Measurements from ENCODE around the gene NUP210L.
"Not testable (repeated sequence)": the region's sequence is repeated elsewhere in the genome, so short reads cannot be mapped to it uniquely, and the experiment has no call there.

The NUP210L gene

DNA sequence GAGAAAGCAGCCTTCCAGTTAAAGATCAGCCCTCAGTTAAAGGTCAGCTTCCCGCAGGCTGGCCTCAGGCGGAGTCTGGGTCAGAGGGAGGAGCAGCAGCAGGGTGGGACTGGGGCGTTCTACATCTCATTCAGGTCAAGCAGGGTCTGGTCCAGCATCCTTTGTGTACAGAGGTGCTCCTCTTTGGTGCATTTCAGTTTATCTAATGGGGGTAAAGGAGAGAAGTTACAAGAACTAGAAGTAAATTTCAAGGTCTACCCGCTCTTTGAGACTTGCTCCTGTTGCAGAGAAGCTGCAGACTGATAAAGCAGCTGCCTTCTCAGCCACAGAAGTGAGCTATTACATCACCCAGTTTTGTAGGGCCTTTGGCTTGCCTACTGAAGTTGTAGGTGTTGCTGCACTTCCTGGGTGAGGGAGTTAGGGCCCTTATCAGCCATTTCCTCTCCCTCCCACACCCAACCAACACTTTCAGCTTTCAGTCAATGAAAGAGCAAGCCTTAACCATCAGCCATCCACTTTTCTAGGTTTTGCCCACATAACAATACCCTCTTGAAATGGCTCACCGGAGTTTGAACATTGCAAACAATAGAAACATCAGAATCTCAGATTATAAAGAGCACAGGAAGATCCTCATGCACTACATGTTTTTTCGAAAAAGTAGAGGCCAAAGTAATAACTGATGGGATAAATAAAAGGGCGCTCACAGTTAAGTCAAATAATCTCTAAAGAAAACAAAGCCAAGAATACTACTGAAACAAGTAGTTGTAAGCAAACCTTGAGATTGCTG is 2.8 kb upstream of the NUP210L start:
- DNase-seq (ENCODE audit: low spot score) = peak; percentile 81
- in situ Hi-C loops (cut with MboI; ENCODE audit: low pct_unique_long_range_greater_than_20kb, low sequenced_read_pairs, unreplicated experiment) = no loop called here
- TF ChIP-seq, protein P1, sequence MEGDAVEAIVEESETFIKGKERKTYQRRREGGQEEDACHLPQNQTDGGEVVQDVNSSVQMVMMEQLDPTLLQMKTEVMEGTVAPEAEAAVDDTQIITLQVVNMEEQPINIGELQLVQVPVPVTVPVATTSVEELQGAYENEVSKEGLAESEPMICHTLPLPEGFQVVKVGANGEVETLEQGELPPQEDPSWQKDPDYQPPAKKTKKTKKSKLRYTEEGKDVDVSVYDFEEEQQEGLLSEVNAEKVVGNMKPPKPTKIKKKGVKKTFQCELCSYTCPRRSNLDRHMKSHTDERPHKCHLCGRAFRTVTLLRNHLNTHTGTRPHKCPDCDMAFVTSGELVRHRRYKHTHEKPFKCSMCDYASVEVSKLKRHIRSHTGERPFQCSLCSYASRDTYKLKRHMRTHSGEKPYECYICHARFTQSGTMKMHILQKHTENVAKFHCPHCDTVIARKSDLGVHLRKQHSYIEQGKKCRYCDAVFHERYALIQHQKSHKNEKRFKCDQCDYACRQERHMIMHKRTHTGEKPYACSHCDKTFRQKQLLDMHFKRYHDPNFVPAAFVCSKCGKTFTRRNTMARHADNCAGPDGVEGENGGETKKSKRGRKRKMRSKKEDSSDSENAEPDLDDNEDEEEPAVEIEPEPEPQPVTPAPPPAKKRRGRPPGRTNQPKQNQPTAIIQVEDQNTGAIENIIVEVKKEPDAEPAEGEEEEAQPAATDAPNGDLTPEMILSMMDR (IDR thresholded peaks at IDR 0.05; ENCODE audit: extremely low read depth, insufficient read depth, missing control alignments) = no peak

DNA sequence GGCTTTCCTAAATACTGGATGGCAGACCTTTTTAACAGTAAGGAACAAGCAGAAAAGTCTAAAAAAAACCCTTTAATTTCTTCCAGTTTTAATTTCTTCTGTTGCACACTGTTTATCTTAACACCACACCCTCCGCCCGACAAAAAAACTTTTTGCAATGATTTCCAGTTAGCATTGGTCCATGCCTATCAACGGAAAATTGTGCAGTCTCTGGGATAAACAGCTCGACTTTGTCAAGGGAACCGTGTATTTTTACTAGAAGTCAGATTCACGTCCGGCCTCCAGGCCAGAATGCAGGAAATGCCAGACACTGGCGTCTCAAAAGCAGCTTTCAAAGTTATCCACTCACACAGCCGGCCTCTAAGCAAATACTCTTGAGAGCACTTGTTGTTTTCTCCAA is 378 bp upstream of the NUP210L start:
- in situ Hi-C loops (cut with MboI; ENCODE audit: low pct_unique_long_range_greater_than_20kb, low sequenced_read_pairs, unreplicated experiment) = no loop called here
- TF ChIP-seq, protein P1 (IDR thresholded peaks at IDR 0.05; ENCODE audit: extremely low read depth, insufficient read depth, missing control alignments) = no peak
- no peak for DNase-seq (ENCODE audit: low spot score)

DNA sequence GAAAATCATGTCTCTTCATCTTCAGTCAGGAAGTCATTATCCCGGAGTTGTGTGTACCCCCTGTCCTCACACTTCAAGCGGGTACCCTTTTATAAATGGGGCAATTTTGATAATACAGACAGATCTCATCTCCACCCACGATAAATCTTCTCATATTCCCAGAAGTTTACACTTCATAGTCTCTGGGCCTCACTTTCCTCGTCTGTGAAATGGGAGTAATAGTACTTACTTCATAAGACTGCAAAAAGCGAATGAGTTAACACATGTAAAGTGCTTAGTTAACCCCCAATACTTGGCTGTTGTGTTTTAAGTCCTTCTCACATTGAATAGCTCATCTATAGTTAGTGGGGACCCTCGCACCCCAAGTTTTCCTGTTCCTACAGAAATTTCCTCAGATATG is 820 bp downstream of the NUP210L start:
- in situ Hi-C loops (cut with MboI; ENCODE audit: low pct_unique_long_range_greater_than_20kb, low sequenced_read_pairs, unreplicated experiment) = no loop called here
- TF ChIP-seq, protein P1 (IDR thresholded peaks at IDR 0.05; ENCODE audit: extremely low read depth, insufficient read depth, missing control alignments) = no peak
- DNase-seq (ENCODE audit: low spot score) = no peak

DNA sequence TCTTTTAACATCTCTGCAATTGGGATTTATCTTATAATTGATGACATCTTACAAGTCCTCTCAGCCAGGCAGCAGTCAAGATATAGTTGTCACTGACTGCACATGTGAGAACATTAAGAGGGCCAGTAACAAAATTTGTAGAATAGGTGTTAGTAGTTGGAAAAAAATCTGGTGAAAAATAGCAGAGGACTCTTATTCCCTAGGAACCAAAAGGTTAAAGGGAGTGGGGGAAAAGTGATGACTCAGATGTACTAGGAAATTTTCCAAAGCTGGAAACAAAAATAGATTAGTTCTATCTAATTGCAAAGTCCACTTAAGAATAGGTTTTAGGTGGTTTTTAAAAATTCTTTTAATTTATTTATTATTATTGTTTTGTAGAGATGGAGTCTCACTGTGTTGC is 3.6 kb downstream of the NUP210L start:
- in situ Hi-C loops (cut with MboI; ENCODE audit: low pct_unique_long_range_greater_than_20kb, low sequenced_read_pairs, unreplicated experiment) = no loop called here
- TF ChIP-seq, protein P1 (IDR thresholded peaks at IDR 0.05; ENCODE audit: extremely low read depth, insufficient read depth, missing control alignments) = no peak
- DNase-seq (ENCODE audit: low spot score) = no peak

DNA sequence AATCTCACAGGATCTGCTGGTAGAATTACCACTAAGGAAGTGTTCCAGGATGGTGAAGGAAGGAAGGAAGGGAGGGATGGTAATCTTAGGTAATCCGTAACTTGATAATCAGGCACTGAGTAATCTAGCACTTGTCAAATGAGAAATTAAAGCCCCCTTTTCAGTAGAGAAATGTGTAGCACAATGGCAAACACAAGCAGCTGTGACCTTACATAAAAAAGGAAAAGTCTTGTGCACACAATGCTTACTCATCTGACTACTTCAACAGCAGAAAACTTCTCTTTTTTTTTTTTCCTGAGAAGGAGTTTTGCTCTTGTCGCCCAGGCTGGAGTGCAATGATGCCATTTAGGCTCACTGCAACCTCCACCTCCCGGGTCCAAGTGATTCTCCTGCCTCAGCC is 6.1 kb downstream of the NUP210L start:
- in situ Hi-C loops (cut with MboI; ENCODE audit: low pct_unique_long_range_greater_than_20kb, low sequenced_read_pairs, unreplicated experiment) = no loop called here
- DNase-seq (ENCODE audit: low spot score) = peak; percentile 52
- TF ChIP-seq, protein P1 (IDR thresholded peaks at IDR 0.05; ENCODE audit: extremely low read depth, insufficient read depth, missing control alignments) = no peak

DNA sequence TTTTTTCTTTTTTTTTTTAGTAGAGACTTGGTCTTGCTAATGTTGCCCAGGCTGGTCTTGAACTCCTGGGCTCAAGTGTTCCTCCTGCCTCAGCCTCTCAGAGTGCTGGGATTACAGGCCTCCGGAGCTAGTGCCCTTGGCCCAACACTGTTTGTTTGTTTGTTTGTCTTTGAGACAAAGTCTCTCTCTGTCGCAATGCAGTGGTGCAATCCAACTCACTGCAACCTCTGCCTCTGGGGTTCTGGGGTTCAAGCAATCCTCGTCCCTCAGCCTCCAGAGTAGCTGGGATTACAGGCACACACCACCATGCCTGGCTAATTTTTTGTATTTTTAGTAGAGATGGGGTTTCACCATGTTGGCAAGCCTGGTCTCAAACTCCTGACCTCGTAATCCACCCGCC is 7.4 kb downstream of the NUP210L start:
- DNase-seq (ENCODE audit: low spot score); in situ Hi-C loops (cut with MboI; ENCODE audit: low pct_unique_long_range_greater_than_20kb, low sequenced_read_pairs, unreplicated experiment): not testable (repeated sequence)

DNA sequence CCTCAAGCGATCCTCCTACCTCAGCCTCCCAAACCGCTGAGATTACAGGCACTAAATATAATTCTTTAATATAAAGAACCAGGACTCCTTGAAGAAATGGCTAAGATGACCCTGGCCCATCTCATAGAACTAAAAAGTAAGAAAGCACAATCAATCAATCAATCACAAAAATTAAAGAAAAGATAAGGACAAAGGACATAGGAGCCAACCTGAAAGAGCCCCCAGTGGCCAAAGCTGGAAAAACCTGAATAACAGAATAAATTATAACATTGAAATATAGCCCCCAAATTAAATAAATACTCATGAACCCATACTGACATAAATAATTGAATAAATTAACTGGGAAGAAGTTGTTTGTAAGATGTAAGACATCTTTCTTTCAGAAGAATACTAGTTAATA is 8.9 kb downstream of the NUP210L start:
- in situ Hi-C loops (cut with MboI; ENCODE audit: low pct_unique_long_range_greater_than_20kb, low sequenced_read_pairs, unreplicated experiment) = no loop called here

More for the DNA sequence above, 8.9 kb downstream of the NUP210L start:
- no peak for DNase-seq (ENCODE audit: low spot score)
- TF ChIP-seq, protein P1 (IDR thresholded peaks at IDR 0.05; ENCODE audit: extremely low read depth, insufficient read depth, missing control alignments) = peak; percentile 28

Measured in GM13977 (cell line).